Liver (tissue), 9 donors: ENCODE results near the gene TSPYL6. TPM values are rescaled to one million over a fixed set of nuclear protein-coding genes. Genes with fewer than 3 reads are reported as not detected.
"Not testable (repeated sequence)": the region's sequence is repeated elsewhere in the genome, so short reads cannot be mapped to it uniquely, and the experiment has no call there.

Source experiments
- DNase-seq: peaks from one replicate; pipeline ENCODE4 v3.0.0-alpha.2; 2017; ENCODE audit warnings: low spot score
- H3K27ac ChIP-seq, 2 donors: one replicate each; pipeline ENCODE4 v1.7.0; 2013; ENCODE audit warnings: inconsistent platforms in 2 of 2, low read length in 2 of 2, control low read depth in 1 of 2, low read depth in 1 of 2, mild to moderate bottlenecking in 1 of 2
- H3K27me3 ChIP-seq, 4 donors: one replicate each; pipeline versions ENCODE4 v1.6.1 to v1.7.0; 2013; ENCODE audit warnings: low read length in 3 of 4, inconsistent platforms in 1 of 4, mild to moderate bottlenecking in 1 of 4, moderate library complexity in 1 of 4; ENCODE audit not compliant: control insufficient read depth in 4 of 4, insufficient read depth in 4 of 4
- H3K36me3 ChIP-seq, 4 donors: one replicate each; pipeline versions ENCODE4 v1.6.1 to v1.7.0; 2013; ENCODE audit warnings: low read length in 3 of 4, mild to moderate bottlenecking in 3 of 4, low read depth in 1 of 4, moderate library complexity in 1 of 4; ENCODE audit not compliant: control insufficient read depth in 4 of 4, insufficient read depth in 3 of 4
- H3K4me1 ChIP-seq, 4 donors: one replicate each; pipeline versions ENCODE4 v1.6.1 to v1.7.0; 2013; ENCODE audit warnings: low read length in 3 of 4, mild to moderate bottlenecking in 3 of 4, moderate library complexity in 1 of 4; ENCODE audit not compliant: control insufficient read depth in 4 of 4, insufficient read depth in 4 of 4
- H3K4me3 ChIP-seq, 3 donors: one replicate each; pipeline versions ENCODE4 v1.6.1 to v1.7.0; 2013; ENCODE audit warnings: low read length in 3 of 3, control low read depth in 1 of 3, low read depth in 1 of 3, mild to moderate bottlenecking in 1 of 3
- H3K9ac ChIP-seq, 2 donors: one replicate each; pipeline ENCODE4 v1.7.0; 2013; ENCODE audit warnings: low read length in 2 of 2, mild to moderate bottlenecking in 2 of 2, moderate library complexity in 2 of 2, control low read depth in 1 of 2, low read depth in 1 of 2
- H3K9me3 ChIP-seq, 4 donors: one replicate each; pipeline versions ENCODE4 v1.6.1 to v1.7.0; 2013; ENCODE audit warnings: low read length in 3 of 4; ENCODE audit not compliant: control insufficient read depth in 4 of 4
- CTCF ChIP-seq: fragments of 150-350 bp; IDR thresholded peaks from 2 replicates; pipeline ENCODE4 v1.5.1; 2017; ENCODE audit warnings: improper control_type of control experiment, low read depth, low read length; ENCODE audit not compliant: missing input control
- EGR1 ChIP-seq, 2 donors: IDR thresholded peaks; 2 replicates each; pipeline ENCODE4 v1.6.1; 2016 to 2018; ENCODE audit warnings: antibody characterized with exemption in 2 of 2, low read depth in 2 of 2
- FOXA1 ChIP-seq: IDR thresholded peaks from 2 replicates; pipeline ENCODE4 v1.6.1; 2016; ENCODE audit warnings: antibody characterized with exemption
- FOXA2 ChIP-seq: IDR thresholded peaks from 2 replicates; pipeline ENCODE4 v1.6.1; 2016; ENCODE audit warnings: antibody characterized with exemption
- GABPA ChIP-seq, 2 donors: IDR thresholded peaks in 1 of 2; conservative IDR thresholded peaks in 1 of 2; 2 replicates each; pipeline ENCODE4 v1.6.1; 2016; ENCODE audit warnings: antibody characterized with exemption in 2 of 2, mild to moderate bottlenecking in 1 of 2, moderate library complexity in 1 of 2
- HNF4A ChIP-seq, 2 donors: conservative IDR thresholded peaks; 2 replicates each; pipeline ENCODE4 v1.6.1; 2016; ENCODE audit warnings: antibody characterized with exemption in 2 of 2, mild to moderate bottlenecking in 2 of 2
- JUND ChIP-seq, 2 donors: IDR thresholded peaks; 2 replicates each; pipeline ENCODE4 v1.6.1; 2016; ENCODE audit warnings: antibody characterized with exemption in 2 of 2
- MAX ChIP-seq: IDR thresholded peaks from 2 replicates; pipeline ENCODE4 v1.6.1; 2016; ENCODE audit warnings: antibody characterized with exemption
- NR2F2 ChIP-seq: IDR thresholded peaks from 2 replicates; pipeline ENCODE4 v1.6.1; 2016; ENCODE audit warnings: antibody characterized with exemption
- RAD21 ChIP-seq, 2 donors: IDR thresholded peaks; 2 replicates each; pipeline ENCODE4 v1.6.1; 2016; ENCODE audit warnings: antibody characterized with exemption in 2 of 2, mild to moderate bottlenecking in 2 of 2
- SP1 ChIP-seq: IDR thresholded peaks from 2 replicates; pipeline ENCODE4 v1.6.1; 2018; ENCODE audit warnings: antibody characterized with exemption, mild to moderate bottlenecking
- TAF1 ChIP-seq: conservative IDR thresholded peaks from 2 replicates; pipeline ENCODE4 v1.6.1; 2016; ENCODE audit warnings: antibody characterized with exemption, mild to moderate bottlenecking
- YY1 ChIP-seq: IDR thresholded peaks from 2 replicates; pipeline ENCODE4 v1.6.1; 2016; ENCODE audit warnings: antibody characterized with exemption, mild to moderate bottlenecking
- ZBTB33 ChIP-seq: IDR thresholded peaks from 2 replicates; pipeline ENCODE4 v1.6.1; 2016; ENCODE audit warnings: antibody characterized with exemption
- WGBS: extraction: QIAGEN DNeasy Blood & Tissue Kit; methylation state at CpG from one replicate; pipeline ENCODE4 v1.1.7; 2013; 5-methylcytosine and 5-hydroxymethylcytosine counted together
- polyA plus RNA-seq, 2 donors: library from polyadenylated mRNA; stranded (reverse) in 1 of 2; unstranded in 1 of 2; fragments of 200-250 nt in 1 of 2; fragments of >200 nt in 1 of 2; fragmentation: Nextera tagmentation in 1 of 2; extraction: Ambion mirVana in 1 of 2; gene quantifications; one replicate each; pipeline versions ENCODE4 v1.2.1 to v1.2.3, GENCODE V29; 2013 to 2015
- total RNA-seq, 2 donors: library from RNA; depleted of rRNA; stranded (reverse); fragments of >200 nt; gene quantifications; one replicate each; pipeline ENCODE4 v1.2.3, GENCODE V29; 2014
- TF ChIP-seq, protein P1 (sequence below): IDR thresholded peaks from 2 replicates; pipeline ENCODE4 v1.6.1; 2016; ENCODE audit warnings: antibody characterized with exemption
- TF ChIP-seq, protein P2 (sequence below): IDR thresholded peaks from 2 replicates; pipeline ENCODE4 v1.6.1; 2016; ENCODE audit warnings: antibody characterized with exemption, mild to moderate bottlenecking
- donor health status: healthy.
- donor health status: healthy.
- donor health status: healthy.
- donor health status: healthy.
- donor health status: healthy.

The TSPYL6 gene
- total and polyA plus RNA-seq, 4 donors = under 0.01 to 0.04 TPM; not detected in 2

- no peak for DNase-seq
- H3K27ac ChIP-seq = no peak overlapping the region
- no peaks in the 10 kb centered on the region for H3K4me1 ChIP-seq
Measured at GRCh38 chr2:54295911-54296310, 39.9 kb upstream of the TSPYL6 start.

GRCh38 chr2:54294665-54295064, 38.6 kb upstream of the TSPYL6 start:
- H3K27me3 ChIP-seq, H3K36me3 ChIP-seq, H3K9ac ChIP-seq, H3K27ac ChIP-seq, H3K4me1 ChIP-seq, H3K4me3 ChIP-seq, DNase-seq, H3K9me3 ChIP-seq: not testable (repeated sequence)
- 100% methylated on average over 2 of the region's 2 CpGs for WGBS

More at GRCh38 chr2:54295911-54296310, 39.9 kb upstream of the TSPYL6 start:
- TF ChIP-seq SP1 (no peak), YY1 (no peak), FOXA2 (no peak), ZBTB33 (no peak), HNF4A (conservative IDR thresholded peaks at IDR 0.05) (no peak), CTCF (no peak), JUND (IDR thresholded peaks at IDR 0.05) (no peak), EGR1 (IDR thresholded peaks at IDR 0.05; ENCODE audit: low read depth in 2 of 2) (no peak), FOXA1 (no peak), RAD21 (IDR thresholded peaks at IDR 0.05) (no peak), NR2F2 (no peak), MAX (no peak), TAF1 (no peak), GABPA (IDR thresholded peaks at IDR 0.05 in 1 of 2, conservative IDR thresholded peaks at IDR 0.05 in 1 of 2) (no peak)
- TF ChIP-seq, protein P1, sequence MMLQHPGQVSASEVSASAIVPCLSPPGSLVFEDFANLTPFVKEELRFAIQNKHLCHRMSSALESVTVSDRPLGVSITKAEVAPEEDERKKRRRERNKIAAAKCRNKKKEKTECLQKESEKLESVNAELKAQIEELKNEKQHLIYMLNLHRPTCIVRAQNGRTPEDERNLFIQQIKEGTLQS = no peak
- TF ChIP-seq, protein P2, sequence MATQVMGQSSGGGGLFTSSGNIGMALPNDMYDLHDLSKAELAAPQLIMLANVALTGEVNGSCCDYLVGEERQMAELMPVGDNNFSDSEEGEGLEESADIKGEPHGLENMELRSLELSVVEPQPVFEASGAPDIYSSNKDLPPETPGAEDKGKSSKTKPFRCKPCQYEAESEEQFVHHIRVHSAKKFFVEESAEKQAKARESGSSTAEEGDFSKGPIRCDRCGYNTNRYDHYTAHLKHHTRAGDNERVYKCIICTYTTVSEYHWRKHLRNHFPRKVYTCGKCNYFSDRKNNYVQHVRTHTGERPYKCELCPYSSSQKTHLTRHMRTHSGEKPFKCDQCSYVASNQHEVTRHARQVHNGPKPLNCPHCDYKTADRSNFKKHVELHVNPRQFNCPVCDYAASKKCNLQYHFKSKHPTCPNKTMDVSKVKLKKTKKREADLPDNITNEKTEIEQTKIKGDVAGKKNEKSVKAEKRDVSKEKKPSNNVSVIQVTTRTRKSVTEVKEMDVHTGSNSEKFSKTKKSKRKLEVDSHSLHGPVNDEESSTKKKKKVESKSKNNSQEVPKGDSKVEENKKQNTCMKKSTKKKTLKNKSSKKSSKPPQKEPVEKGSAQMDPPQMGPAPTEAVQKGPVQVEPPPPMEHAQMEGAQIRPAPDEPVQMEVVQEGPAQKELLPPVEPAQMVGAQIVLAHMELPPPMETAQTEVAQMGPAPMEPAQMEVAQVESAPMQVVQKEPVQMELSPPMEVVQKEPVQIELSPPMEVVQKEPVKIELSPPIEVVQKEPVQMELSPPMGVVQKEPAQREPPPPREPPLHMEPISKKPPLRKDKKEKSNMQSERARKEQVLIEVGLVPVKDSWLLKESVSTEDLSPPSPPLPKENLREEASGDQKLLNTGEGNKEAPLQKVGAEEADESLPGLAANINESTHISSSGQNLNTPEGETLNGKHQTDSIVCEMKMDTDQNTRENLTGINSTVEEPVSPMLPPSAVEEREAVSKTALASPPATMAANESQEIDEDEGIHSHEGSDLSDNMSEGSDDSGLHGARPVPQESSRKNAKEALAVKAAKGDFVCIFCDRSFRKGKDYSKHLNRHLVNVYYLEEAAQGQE = no peak
- WGBS = 90% methylated on average over 5 of the region's 5 CpGs
- Histone ChIP-seq H3K27me3 (no peaks in the 10 kb centered on the region), H3K9ac (no peak overlapping the region), H3K4me3 (no peak overlapping the region), H3K9me3 (no peaks in the 10 kb centered on the region), H3K36me3 (no peaks in the 10 kb centered on the region)
